Measurements from ENCODE around the gene RBM26. TPM values are rescaled to one million over a fixed set of nuclear protein-coding genes. Genes with fewer than 3 reads are reported as not detected.

Gene RBM26
- total and polyA plus RNA-seq, 2 experiments from 2014 or later, result 46.0 to 69.3 TPM

DNA sequence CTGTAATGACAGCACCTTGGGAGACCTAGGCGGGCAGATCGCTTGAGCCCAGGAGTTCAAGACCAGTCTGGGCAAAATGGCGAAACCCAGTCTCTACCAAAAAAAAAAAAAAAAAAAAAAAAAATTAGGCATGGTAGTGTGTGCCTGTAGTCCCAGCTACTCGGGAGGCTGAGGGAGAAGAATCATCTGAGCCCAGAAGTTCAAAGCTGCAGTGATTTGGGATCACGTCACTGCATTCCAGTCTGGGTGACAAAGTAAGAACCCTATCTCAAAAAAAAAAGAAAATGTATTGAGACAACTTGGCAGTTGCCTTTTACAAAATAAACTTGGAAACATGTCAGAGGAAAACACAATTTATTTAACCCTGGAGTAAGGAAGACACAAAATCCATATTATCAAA is 26.8 kb downstream of the RBM26 start:
- no peak overlapping the region for H3K4me3 Mint-ChIP-seq
- no peak for TF ChIP-seq POLR2AphosphoS5 (IDR thresholded peaks at IDR 0.05; ENCODE audit: low read depth)
- no peak for TF ChIP-seq EZH2phosphoT487 (IDR thresholded peaks at IDR 0.05; ENCODE audit: unreplicated experiment)
- TF ChIP-seq NANOG (IDR thresholded peaks at IDR 0.05; ENCODE audit: borderline replicate concordance), result no peak
- TF ChIP-seq ZNF331 (CRISPR knock-in tag; IDR thresholded peaks at IDR 0.05; ENCODE audit: low read depth), result no peak
- no peak for TF ChIP-seq ETS1 (IDR thresholded peaks at IDR 0.05)
- no peak for TF ChIP-seq EZH2 (IDR thresholded peaks at IDR 0.05; ENCODE audit: low read depth, unreplicated experiment)

GRCh38 chr13:79376843-79377242 is 29.2 kb downstream of the RBM26 start:
- H3K36me3 ChIP-seq (ENCODE audit: insufficient read depth), result peaks cover 23% of the 10 kb centered on the region
- no peak overlapping the region for H3K4me2 ChIP-seq
- ATAC-seq (no peak), DNase-seq (ENCODE audit: low spot score) (no peak)
- Mint-ChIP-seq H3K4me1 (peaks cover 10% of the 10 kb centered on the region; the same call in 2 of the 3 replicates), H3K36me3 (ENCODE audit: low read depth) (peaks cover 19% of the 10 kb centered on the region), H3K4me3 (no peak overlapping the region), H3K27me3 (ENCODE audit: insufficient read depth, low read depth, poor library complexity) (no peaks in the 10 kb centered on the region), H3K9me3 (no peaks in the 10 kb centered on the region), H3K27ac (no peak overlapping the region)
- H3K27me3 ChIP-seq (ENCODE audit: insufficient read depth), result no peaks in the 10 kb centered on the region
- H2AFZ ChIP-seq, result no peak overlapping the region
- peaks cover 10% of the 10 kb centered on the region for H3F3A ChIP-seq (replicated peaks; ENCODE audit: low read depth)
- no peaks in the 10 kb centered on the region for H3K9me2 ChIP-seq (ENCODE audit: insufficient read depth)
- no peak overlapping the region for H3K27ac ChIP-seq (ENCODE audit: low read depth)
- no peaks in the 10 kb centered on the region for H3K4me1 ChIP-seq (ENCODE audit: insufficient read depth)
- peaks cover 7% of the 10 kb centered on the region for H4K20me1 ChIP-seq (replicated peaks; ENCODE audit: insufficient read depth)
- H3K4me3 ChIP-seq, result no peak overlapping the region
- peaks cover 48% of the 10 kb centered on the region for H3K79me2 ChIP-seq (replicated peaks; ENCODE audit: insufficient read depth)
- TF ChIP-seq STAT1 (IDR thresholded peaks at IDR 0.05; ENCODE audit: unreplicated experiment) (no peak), ZNF114 (CRISPR knock-in tag; IDR thresholded peaks at IDR 0.05) (no peak), CREB1 (CRISPR knock-in tag; IDR thresholded peaks at IDR 0.05; ENCODE audit: low read depth) (no peak), EZH2phosphoT487 (IDR thresholded peaks at IDR 0.05; ENCODE audit: unreplicated experiment) (no peak), ZNF331 (CRISPR knock-in tag; IDR thresholded peaks at IDR 0.05; ENCODE audit: low read depth) (no peak), REST (IDR thresholded peaks at IDR 0.05; ENCODE audit: unreplicated experiment) (no peak), ETS1 (IDR thresholded peaks at IDR 0.05) (no peak), EZH2 (IDR thresholded peaks at IDR 0.05; ENCODE audit: low read depth, unreplicated experiment) (no peak)
- TF ChIP-seq, protein P1, sequence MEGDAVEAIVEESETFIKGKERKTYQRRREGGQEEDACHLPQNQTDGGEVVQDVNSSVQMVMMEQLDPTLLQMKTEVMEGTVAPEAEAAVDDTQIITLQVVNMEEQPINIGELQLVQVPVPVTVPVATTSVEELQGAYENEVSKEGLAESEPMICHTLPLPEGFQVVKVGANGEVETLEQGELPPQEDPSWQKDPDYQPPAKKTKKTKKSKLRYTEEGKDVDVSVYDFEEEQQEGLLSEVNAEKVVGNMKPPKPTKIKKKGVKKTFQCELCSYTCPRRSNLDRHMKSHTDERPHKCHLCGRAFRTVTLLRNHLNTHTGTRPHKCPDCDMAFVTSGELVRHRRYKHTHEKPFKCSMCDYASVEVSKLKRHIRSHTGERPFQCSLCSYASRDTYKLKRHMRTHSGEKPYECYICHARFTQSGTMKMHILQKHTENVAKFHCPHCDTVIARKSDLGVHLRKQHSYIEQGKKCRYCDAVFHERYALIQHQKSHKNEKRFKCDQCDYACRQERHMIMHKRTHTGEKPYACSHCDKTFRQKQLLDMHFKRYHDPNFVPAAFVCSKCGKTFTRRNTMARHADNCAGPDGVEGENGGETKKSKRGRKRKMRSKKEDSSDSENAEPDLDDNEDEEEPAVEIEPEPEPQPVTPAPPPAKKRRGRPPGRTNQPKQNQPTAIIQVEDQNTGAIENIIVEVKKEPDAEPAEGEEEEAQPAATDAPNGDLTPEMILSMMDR (conservative IDR thresholded peaks at IDR 0.05; ENCODE audit: low read depth in 2 of 2), result no peak

More for the DNA sequence above, 26.8 kb downstream of the RBM26 start:
- H3K79me2 ChIP-seq (replicated peaks; ENCODE audit: insufficient read depth), result peaks cover 69% of the 10 kb centered on the region
- H3K27me3 Mint-ChIP-seq (ENCODE audit: insufficient read depth, low read depth, poor library complexity), result no peaks in the 10 kb centered on the region
- no peaks in the 10 kb centered on the region for H3K9me3 Mint-ChIP-seq
- no peak overlapping the region for H3K4me2 ChIP-seq
- H3F3A ChIP-seq (replicated peaks; ENCODE audit: low read depth), result peaks cover 4% of the 10 kb centered on the region
- peaks cover 28% of the 10 kb centered on the region for H3K4me1 Mint-ChIP-seq
- H3K36me3 Mint-ChIP-seq (ENCODE audit: low read depth), result peaks cover 17% of the 10 kb centered on the region
- no peaks in the 10 kb centered on the region for H3K9me2 ChIP-seq (ENCODE audit: insufficient read depth)
- no peak for ATAC-seq
- H3K27ac ChIP-seq (ENCODE audit: low read depth), result no peak overlapping the region
- no peaks in the 10 kb centered on the region for H3K27me3 ChIP-seq (ENCODE audit: insufficient read depth)
- no peak for DNase-seq (ENCODE audit: low spot score)
- no peak overlapping the region for H3K4me3 ChIP-seq
- peaks cover 3% of the 10 kb centered on the region; the same call in 1 of the 2 replicates for H4K20me1 ChIP-seq (replicated peaks; ENCODE audit: insufficient read depth)
- H3K36me3 ChIP-seq (ENCODE audit: insufficient read depth), result peaks cover 22% of the 10 kb centered on the region; the same call in 1 of the 2 replicates
- H3K27ac Mint-ChIP-seq, result peak overlapping the region; percentile 15; the same call in 1 of the 2 replicates
- peaks cover 21% of the 10 kb centered on the region for H3K4me1 ChIP-seq (ENCODE audit: insufficient read depth)
- no peak overlapping the region for H2AFZ ChIP-seq

Measured in GM23338 (cell line).